ENCODE data around the gene BRI3BP. TPM values are rescaled to one million over a fixed set of nuclear protein-coding genes. Genes with fewer than 3 reads are reported as not detected.

Gene BRI3BP
- total RNA-seq, 1 experiment from 2014 or later = 19.4 TPM

GRCh38 chr12:124971603-124972002 lies 21.8 kb upstream of the BRI3BP start:
- CTCF ChIA-PET = no interaction called here
- Histone ChIP-seq H3K27ac (no peak overlapping the region), H2AFZ (no peak overlapping the region), H3K4me3 (no peak overlapping the region), H3K27me3 (ENCODE audit: insufficient read depth, low read depth) (no peaks in the 10 kb centered on the region), H3F3A (ENCODE audit: insufficient read depth, low read depth) (no peaks in the 10 kb centered on the region), H3K79me2 (ENCODE audit: low read depth) (no peaks in the 10 kb centered on the region), H3K4me1 (replicated peaks; ENCODE audit: insufficient read depth) (no peaks in the 10 kb centered on the region), H4K20me1 (ENCODE audit: insufficient read depth) (no peaks in the 10 kb centered on the region), H3K9me2 (ENCODE audit: insufficient read depth) (no peaks in the 10 kb centered on the region), H3K9me3 (ENCODE audit: insufficient read depth, low read depth) (no peaks in the 10 kb centered on the region), H3K36me3 (ENCODE audit: low read depth) (no peaks in the 10 kb centered on the region), H3K4me2 (no peak overlapping the region)
- DNase-seq = no peak
- intact Hi-C loops (cut with micrococcal nuclease; ENCODE audit: unreplicated experiment) = no loop called here
- TF ChIP-seq CTCF (conservative IDR thresholded peaks at IDR 0.05) (no peak), EZH2 (IDR thresholded peaks at IDR 0.05; ENCODE audit: low read depth) (no peak)
- POLR2A ChIA-PET (ENCODE audit: unreplicated experiment) = no interaction called here
- BruUV-seq (replicated peaks) = no TSS peak

- Histone ChIP-seq H3K27ac (no peak overlapping the region), H3K79me2 (ENCODE audit: low read depth) (no peaks in the 10 kb centered on the region), H3F3A (ENCODE audit: insufficient read depth, low read depth) (no peaks in the 10 kb centered on the region), H3K4me2 (no peak overlapping the region), H3K27me3 (ENCODE audit: insufficient read depth, low read depth) (no peaks in the 10 kb centered on the region), H3K9me2 (ENCODE audit: insufficient read depth) (no peaks in the 10 kb centered on the region), H3K4me3 (no peak overlapping the region), H3K4me1 (replicated peaks; ENCODE audit: insufficient read depth) (no peaks in the 10 kb centered on the region), H3K36me3 (ENCODE audit: low read depth) (0 out of 2 replicates have a peak, but pooled peaks cover 2% of the 10 kb centered on the region), H3K9me3 (ENCODE audit: insufficient read depth, low read depth) (no peaks in the 10 kb centered on the region), H4K20me1 (ENCODE audit: insufficient read depth) (no peaks in the 10 kb centered on the region), H2AFZ (no peak overlapping the region)
- intact Hi-C loops (cut with micrococcal nuclease; ENCODE audit: unreplicated experiment) = no loop called here
- CTCF ChIA-PET = no interaction called here
- POLR2A ChIA-PET (ENCODE audit: unreplicated experiment) = no interaction called here
- no peak for TF ChIP-seq EZH2 (IDR thresholded peaks at IDR 0.05; ENCODE audit: low read depth)
- TF ChIP-seq CTCF (conservative IDR thresholded peaks at IDR 0.05) = no peak
- no peak for DNase-seq
- no TSS peak for BruUV-seq (replicated peaks)
Measured at GRCh38 chr12:124972211-124972610, 21.2 kb upstream of the BRI3BP start.

- intact Hi-C loops (cut with micrococcal nuclease; ENCODE audit: unreplicated experiment) = no loop called here
- TF ChIP-seq EZH2 (IDR thresholded peaks at IDR 0.05; ENCODE audit: low read depth) (no peak), CTCF (conservative IDR thresholded peaks at IDR 0.05) (no peak)
Measured at GRCh38 chr12:124975276-124975675, 18.2 kb upstream of the BRI3BP start.

More at GRCh38 chr12:124975276-124975675, 18.2 kb upstream of the BRI3BP start:
- H3K9me3 ChIP-seq (ENCODE audit: insufficient read depth, low read depth) = no peaks in the 10 kb centered on the region
- no peaks in the 10 kb centered on the region for H3K9me2 ChIP-seq (ENCODE audit: insufficient read depth)
- 0 out of 2 replicates have a peak, but pooled peaks cover 8% of the 10 kb centered on the region for H3K36me3 ChIP-seq (ENCODE audit: low read depth)
- DNase-seq = no peak
- H3K27ac ChIP-seq = no peak overlapping the region
- no peaks in the 10 kb centered on the region for H3K4me1 ChIP-seq (replicated peaks; ENCODE audit: insufficient read depth)
- BruUV-seq (replicated peaks) = no TSS peak
- no peak overlapping the region for H2AFZ ChIP-seq
- no peak overlapping the region for H3K4me3 ChIP-seq
- H3K4me2 ChIP-seq = no peak overlapping the region
- ChIA-PET CTCF (no interaction called here), POLR2A (ENCODE audit: unreplicated experiment) (no interaction called here)
- no peaks in the 10 kb centered on the region for H3K79me2 ChIP-seq (ENCODE audit: low read depth)
- H4K20me1 ChIP-seq (ENCODE audit: insufficient read depth) = no peaks in the 10 kb centered on the region
- no peaks in the 10 kb centered on the region for H3F3A ChIP-seq (ENCODE audit: insufficient read depth, low read depth)
- H3K27me3 ChIP-seq (ENCODE audit: insufficient read depth, low read depth) = no peaks in the 10 kb centered on the region
